ENCODE results near the gene CMTM8. TPM values are rescaled to one million over a fixed set of nuclear protein-coding genes. Genes with fewer than 3 reads are reported as not detected.

Gene CMTM8
- total RNA-seq, 1 donor from 2014 or later: 5.1 TPM

DNA sequence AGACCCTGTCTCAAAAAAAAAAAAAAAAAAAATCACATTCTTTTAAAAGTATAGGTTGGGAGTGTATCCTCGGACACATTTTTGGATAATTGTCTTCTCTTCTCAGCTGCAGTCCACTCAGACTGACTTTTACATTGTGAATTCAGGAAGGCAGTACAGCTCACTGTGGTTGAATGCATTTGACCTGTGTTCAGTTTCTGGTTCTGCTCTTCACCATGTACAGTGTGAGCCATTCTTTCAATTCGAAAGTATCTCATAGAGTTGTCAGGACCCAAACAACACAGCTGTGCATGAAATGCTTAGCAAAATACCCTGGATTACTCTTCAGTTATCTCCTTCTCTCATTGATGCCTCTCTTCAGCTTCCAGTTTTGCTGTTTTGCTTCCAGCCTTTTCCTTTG is 5.0 kb downstream of the CMTM8 start:
- no peaks in the 10 kb centered on the region for H3K36me3 Mint-ChIP-seq
- no peak for TF ChIP-seq CTCF (IDR thresholded peaks at IDR 0.05; ENCODE audit: unreplicated experiment)

DNA sequence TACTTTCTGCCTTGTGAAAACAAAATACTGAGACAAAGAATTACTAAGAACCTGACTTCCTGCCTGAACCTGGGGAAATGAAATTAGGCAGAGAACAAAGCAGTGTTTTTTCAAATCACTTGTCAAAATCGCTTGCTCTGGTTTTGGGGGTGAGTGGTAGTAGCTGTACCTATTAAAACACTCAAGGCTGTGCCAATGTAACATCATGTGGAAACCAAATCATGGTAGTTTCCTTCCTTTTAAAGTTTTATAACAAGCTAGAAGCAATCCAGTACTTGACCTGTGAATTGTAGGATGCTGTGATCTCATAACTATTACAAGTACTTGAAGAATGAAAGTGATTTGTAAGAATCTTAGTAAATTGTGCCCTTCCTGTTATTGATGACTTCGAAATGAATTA is 6.7 kb downstream of the CMTM8 start:
- TF ChIP-seq CTCF (IDR thresholded peaks at IDR 0.05; ENCODE audit: unreplicated experiment): no peak
- H3K4me3 Mint-ChIP-seq: no peak overlapping the region
- H3K27ac Mint-ChIP-seq: no peak overlapping the region
- H3K4me1 Mint-ChIP-seq: peaks cover 9% of the 10 kb centered on the region
- peaks cover 7% of the 10 kb centered on the region for H3K9me3 Mint-ChIP-seq
- no peaks in the 10 kb centered on the region for H3K36me3 Mint-ChIP-seq
- no peaks in the 10 kb centered on the region for H3K27me3 Mint-ChIP-seq (ENCODE audit: low read depth)
- no peak for DNase-seq (ENCODE audit: low spot score in 2 of 2, unreplicated experiment in 2 of 2)

More for the DNA sequence above, 5.0 kb downstream of the CMTM8 start:
- Mint-ChIP-seq H3K4me3 (no peak overlapping the region), H3K9me3 (no peaks in the 10 kb centered on the region), H3K27ac (no peak overlapping the region), H3K4me1 (peaks cover 21% of the 10 kb centered on the region), H3K27me3 (ENCODE audit: low read depth) (no peaks in the 10 kb centered on the region)
- DNase-seq (ENCODE audit: low spot score in 2 of 2, unreplicated experiment in 2 of 2): no peak

DNA sequence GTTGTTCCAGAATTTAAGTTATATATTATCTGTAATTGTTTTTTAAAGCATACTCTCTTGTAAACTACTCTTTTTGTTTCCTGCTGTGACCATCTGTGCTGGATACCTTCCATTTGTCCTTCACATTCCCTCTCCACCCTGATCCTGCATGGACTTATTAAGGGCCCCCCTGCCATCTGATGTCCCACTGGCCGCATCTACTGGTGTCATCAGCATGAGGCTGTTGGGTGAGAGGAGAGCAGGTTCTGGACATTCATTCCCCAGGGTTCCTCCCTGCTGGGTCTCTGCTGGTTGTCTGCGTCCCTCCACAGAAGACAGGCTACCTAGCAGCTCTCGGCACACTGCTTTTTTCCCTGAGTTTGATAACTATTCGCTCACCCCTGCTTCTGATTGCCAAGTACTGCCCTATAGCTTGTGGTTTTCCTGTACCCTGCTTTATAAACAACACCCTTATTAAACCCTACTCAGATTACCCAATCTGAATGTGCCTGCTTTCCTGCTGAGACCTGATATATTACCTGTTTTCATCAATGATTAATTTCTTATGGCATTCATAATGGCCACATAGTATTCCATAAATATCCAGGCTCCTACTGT is 7.7 kb downstream of the CMTM8 start:
- Mint-ChIP-seq H3K27me3 (ENCODE audit: low read depth) (no peaks in the 10 kb centered on the region), H3K4me1 (peaks cover 8% of the 10 kb centered on the region), H3K36me3 (peaks cover 3% of the 10 kb centered on the region), H3K4me3 (no peak overlapping the region), H3K27ac (no peak overlapping the region), H3K9me3 (peaks cover 8% of the 10 kb centered on the region)
- no peak for TF ChIP-seq CTCF (IDR thresholded peaks at IDR 0.05; ENCODE audit: unreplicated experiment)
- no peak for DNase-seq (ENCODE audit: low spot score in 2 of 2, unreplicated experiment in 2 of 2)

DNA sequence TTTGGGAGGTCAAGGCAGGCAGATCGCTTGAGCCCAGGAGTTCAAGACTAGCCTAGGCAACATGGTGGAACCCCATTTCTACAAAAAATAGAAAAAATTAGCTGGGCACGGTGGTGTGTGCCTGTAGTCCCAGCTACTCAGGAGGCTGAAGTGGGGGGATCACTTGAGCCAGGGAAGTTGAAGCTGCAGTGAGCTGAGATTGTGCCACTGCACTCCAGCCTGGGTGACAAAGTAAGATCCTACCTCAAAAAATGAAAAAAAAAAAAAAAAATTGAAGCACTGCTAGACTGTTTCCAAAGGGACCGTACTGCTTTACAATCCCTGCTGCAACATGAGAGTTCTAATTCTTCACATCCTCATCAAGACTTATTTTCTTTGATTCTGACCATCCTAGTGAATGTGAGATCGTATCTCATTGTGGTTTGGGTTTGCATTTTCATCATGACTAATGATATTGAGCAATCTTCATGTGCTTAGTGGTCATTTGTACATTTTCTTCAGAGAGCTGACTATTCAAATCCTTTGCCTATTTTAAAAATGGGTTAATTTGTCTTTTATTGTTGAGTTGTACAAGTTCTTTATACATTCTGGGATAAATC is 10.8 kb downstream of the CMTM8 start:
- no peaks in the 10 kb centered on the region for H3K27me3 Mint-ChIP-seq (ENCODE audit: low read depth)
- no peak for DNase-seq (ENCODE audit: low spot score in 2 of 2, unreplicated experiment in 2 of 2)
- TF ChIP-seq CTCF (IDR thresholded peaks at IDR 0.05; ENCODE audit: unreplicated experiment): no peak
- H3K4me3 Mint-ChIP-seq: no peak overlapping the region
- H3K27ac Mint-ChIP-seq: no peak overlapping the region
- H3K36me3 Mint-ChIP-seq: peaks cover 8% of the 10 kb centered on the region
- peaks cover 13% of the 10 kb centered on the region for H3K9me3 Mint-ChIP-seq
- peaks cover 8% of the 10 kb centered on the region for H3K4me1 Mint-ChIP-seq

- peaks cover 18% of the 10 kb centered on the region for H3K36me3 Mint-ChIP-seq
- TF ChIP-seq CTCF (IDR thresholded peaks at IDR 0.05; ENCODE audit: unreplicated experiment): no peak
- no peaks in the 10 kb centered on the region for H3K4me1 Mint-ChIP-seq
- no peak overlapping the region for H3K4me3 Mint-ChIP-seq
- H3K9me3 Mint-ChIP-seq: peaks cover 36% of the 10 kb centered on the region
- H3K27me3 Mint-ChIP-seq (ENCODE audit: low read depth): no peaks in the 10 kb centered on the region
- no peak for DNase-seq (ENCODE audit: low spot score in 2 of 2, unreplicated experiment in 2 of 2)
- no peak overlapping the region for H3K27ac Mint-ChIP-seq
Measured at GRCh38 chr3:32254268-32254667, 15.8 kb downstream of the CMTM8 start.
